Adrenal gland (tissue), 12 donors: ENCODE results near the gene CEACAM3. TPM values are rescaled to one million over a fixed set of nuclear protein-coding genes. Genes with fewer than 3 reads are reported as not detected.
A peak's percentile ranks its signal among the peaks of the same experiment; 100 is the strongest.

ENCODE experiments used
- DNase-seq, 7 donors: peaks; one replicate each; pipeline ENCODE4 v3.0.0-alpha.2; 2019 to 2020
- H3K27ac ChIP-seq, 5 donors: fragments of 200-600 bp; sonication (generic) in 4 of 5; 1 replicate in 3 of 5; 2 replicates in 2 of 5; pipeline versions ENCODE4 v1.5.1 to v1.8.0; 2016 to 2020; ENCODE audit warnings: mild to moderate bottlenecking in 1 of 5
- H3K27me3 ChIP-seq: fragments of 200-600 bp; 2 replicates; pipeline ENCODE4 v1.8.0; 2021
- H3K36me3 ChIP-seq, 2 donors: fragments of 200-600 bp; replicated peaks in 1 of 2; 1 replicate in 1 of 2; 2 replicates in 1 of 2; pipeline versions ENCODE4 v1.5.1 to v1.8.0; 2018 to 2022
- H3K4me1 ChIP-seq, 2 donors: fragments of 200-600 bp; replicated peaks in 1 of 2; 1 replicate in 1 of 2; 2 replicates in 1 of 2; pipeline versions ENCODE4 v1.5.1 to v1.8.0; 2018 to 2021
- H3K4me3 ChIP-seq, 4 donors: fragments of 200-600 bp; sonication (generic) in 3 of 4; one replicate each; pipeline ENCODE4 v1.5.1; 2016 to 2018
- H3K9me3 ChIP-seq, 3 donors: fragments of 200-600 bp; sonication (generic) in 1 of 3; replicated peaks in 1 of 3; 1 replicate in 2 of 3; 2 replicates in 1 of 3; pipeline versions ENCODE4 v1.5.1 to v1.8.0; 2016 to 2021
- CTCF ChIP-seq, 6 experiments: fragments of 450-650 bp in 4 of 6; fragments of 200-600 bp in 2 of 6; sonication (generic) in 1 of 6; IDR thresholded peaks; 1 replicate in 5 of 6; 2 replicates in 1 of 6; pipeline versions ENCODE4 v1.5.1 to v1.8.0; 2016 to 2021; ENCODE audit warnings: antibody characterized with exemption in 6 of 6, mild to moderate bottlenecking in 2 of 6, moderate library complexity in 1 of 6
- POLR2A ChIP-seq, 2 donors: fragments of 450-650 bp; IDR thresholded peaks; one replicate each; pipeline ENCODE4 v1.6.1; 2017; ENCODE audit warnings: antibody characterized with exemption in 2 of 2, mild to moderate bottlenecking in 2 of 2, moderate library complexity in 1 of 2
- WGBS, 4 donors: extraction: QIAGEN DNeasy Blood & Tissue Kit in 2 of 4; methylation state at CpG; one replicate each; pipeline versions ENCODE4 v1.1.5 to v1.1.7; 2013 to 2017; 5-methylcytosine and 5-hydroxymethylcytosine counted together
- intact Hi-C, 2 donors: fragments of 100-400 bp; cut with DNase I; formaldehyde crosslinking; loops; one replicate each; pipeline versions ENCODE4 v1.14.1 to v1.15.0; 2022 to 2023
- polyA plus RNA-seq, 3 donors: library from polyadenylated mRNA; stranded (reverse); fragments of 200-250 nt in 2 of 3; fragments of 350-450 nt in 1 of 3; fragmentation: Illumina TruSeq in 1 of 3; extraction: RNeasy Lipid Tissue Mini Kit (QIAGEN cat#74804) in 1 of 3; gene quantifications; one replicate each; pipeline ENCODE4 v1.2.3, GENCODE V29; 2013 to 2014
- total RNA-seq, 9 donors: library from RNA; depleted of rRNA in 4 of 9; stranded (reverse); fragments of >200 nt in 4 of 9; fragments of 120-200 nt in 1 of 9; fragmentation: NEBNext Ultra II Directional in 1 of 9; extraction: Animal tissue kit (Norgen Biotek cat#: 25700) in 1 of 9; gene quantifications; one replicate each; pipeline versions ENCODE4 v1.1.0 to v1.2.4, GENCODE V29; 2013 to 2023
- donor health status: healthy with polysubstance abuse.
- donor health status: Bipolar disorder and iron deficiency.
- donor health status: DM: yes; HTN: yes; CAD: no.
- donor health status: DM: no; HTN: no; CAD: no.
- donor health status: DM: no; HTN: no; CAD: no.
- donor health status: DM: yes; HTN: yes; CAD: no.

The CEACAM3 gene
- total and polyA plus RNA-seq, 12 donors = 0.11 to 0.99 (median 0.32) TPM; not detected in 7

DNA sequence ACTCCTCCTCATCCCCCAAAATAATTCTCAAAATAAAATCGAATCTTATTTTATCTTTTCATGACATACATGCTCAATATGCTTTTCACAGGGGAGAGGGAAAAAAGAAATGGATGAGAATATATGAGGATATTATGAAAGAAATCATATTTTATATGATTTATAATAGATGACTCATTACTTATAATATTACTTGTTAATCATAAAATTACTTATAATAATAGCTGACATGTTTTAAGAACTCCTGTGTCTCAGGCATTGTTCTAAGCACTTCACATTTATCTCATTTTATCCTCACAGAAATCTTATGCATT is 3.0 kb upstream of the CEACAM3 start:
- intact Hi-C loops = no loop called here
- no peak for DNase-seq
- no peak overlapping the region for H3K27ac ChIP-seq
- H3K4me1 ChIP-seq = no peaks in the 10 kb centered on the region
- no peak overlapping the region for H3K4me3 ChIP-seq
- H3K36me3 ChIP-seq = no peaks in the 10 kb centered on the region
- TF ChIP-seq POLR2A (IDR thresholded peaks at IDR 0.05) (no peak), CTCF (IDR thresholded peaks at IDR 0.05) (no peak)
- H3K9me3 ChIP-seq = no peaks in the 10 kb centered on the region
- H3K27me3 ChIP-seq = peaks cover 15% of the 10 kb centered on the region
- WGBS, 4 donors = 0 to 7% (median 2%) methylated on average over 1 of the region's 1 CpG

- Histone ChIP-seq H3K4me3 (no peak overlapping the region), H3K4me1 (no peaks in the 10 kb centered on the region), H3K27ac (no peak overlapping the region), H3K36me3 (no peaks in the 10 kb centered on the region), H3K9me3 (no peaks in the 10 kb centered on the region), H3K27me3 (peaks cover 10% of the 10 kb centered on the region)
- TF ChIP-seq POLR2A (IDR thresholded peaks at IDR 0.05) = no peak
- TF ChIP-seq CTCF (IDR thresholded peaks at IDR 0.05) = peak; percentile 39 to 68 (median 60)
- DNase-seq = peak in 6 of 7 donors; percentile 36 to 61 (median 48)
- 37 to 47% (median 39%) methylated on average over 5 of the region's 5 CpGs for WGBS, 4 donors
- intact Hi-C loops = no loop called here
These were observed 1.3 kb upstream of the CEACAM3 start for GRCh38 chr19:41795031-41795461.

DNA sequence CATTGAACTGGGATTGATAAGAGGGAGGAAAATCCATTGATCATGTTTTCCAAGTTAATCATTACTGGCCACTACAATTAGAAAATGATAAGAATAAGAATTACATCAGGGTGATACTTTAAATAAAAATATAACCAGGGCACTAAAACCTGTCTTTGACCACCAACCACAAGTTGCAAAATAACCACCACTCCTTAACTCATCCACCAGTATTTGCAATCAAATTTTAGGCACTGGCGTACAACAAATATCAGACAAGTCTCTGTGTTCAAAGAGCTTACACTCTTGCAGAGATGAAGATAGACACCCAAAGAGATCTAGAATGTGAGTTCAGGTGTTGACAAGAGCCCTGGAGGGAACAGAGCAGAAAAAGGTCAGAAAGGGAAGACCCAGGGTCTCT is 514 bp downstream of the CEACAM3 start:
- Histone ChIP-seq H3K36me3 (no peaks in the 10 kb centered on the region), H3K4me3 (no peak overlapping the region), H3K27ac (no peak overlapping the region), H3K27me3 (peaks cover 9% of the 10 kb centered on the region), H3K4me1 (no peaks in the 10 kb centered on the region), H3K9me3 (no peaks in the 10 kb centered on the region)
- intact Hi-C loops = no loop called here
- TF ChIP-seq CTCF (IDR thresholded peaks at IDR 0.05) (no peak), POLR2A (IDR thresholded peaks at IDR 0.05) (no peak)
- no peak for DNase-seq
- 79 to 94% (median 84%) methylated on average over 1 of the region's 1 CpG for WGBS, 4 donors

DNA sequence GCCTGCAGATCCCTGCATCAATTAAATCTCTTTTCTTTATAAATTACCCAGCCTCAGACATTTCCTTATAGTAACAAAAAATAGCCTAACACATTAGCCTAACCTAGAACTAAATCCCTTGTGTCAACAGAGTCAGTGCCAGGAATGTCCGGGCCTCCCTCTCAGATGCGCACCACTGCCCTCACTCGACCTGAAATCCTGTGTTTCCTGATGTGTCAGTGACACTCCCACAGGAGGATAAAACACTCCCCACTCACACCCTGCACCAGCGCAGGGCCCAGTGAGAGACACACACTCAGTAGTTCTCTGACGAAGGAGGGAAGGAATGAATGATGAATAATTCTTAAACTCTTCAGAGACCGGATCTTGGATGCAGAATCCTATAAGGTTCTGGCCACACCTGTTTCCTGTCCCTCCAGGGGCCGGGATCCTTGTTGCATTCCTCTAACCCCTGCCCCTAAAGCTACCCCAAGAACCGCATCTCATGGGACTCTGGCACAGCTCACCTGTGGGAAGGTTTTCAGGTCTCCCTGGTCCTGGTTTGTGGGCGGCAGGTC is 3.1 kb downstream of the CEACAM3 start:
- H3K4me3 ChIP-seq = no peak overlapping the region
- TF ChIP-seq POLR2A (IDR thresholded peaks at IDR 0.05) (no peak), CTCF (IDR thresholded peaks at IDR 0.05) (no peak)
- H3K27me3 ChIP-seq = no peaks in the 10 kb centered on the region
- H3K36me3 ChIP-seq = no peaks in the 10 kb centered on the region
- DNase-seq = no peak
- H3K4me1 ChIP-seq = no peaks in the 10 kb centered on the region
- intact Hi-C loops = no loop called here
- no peak overlapping the region for H3K27ac ChIP-seq
- H3K9me3 ChIP-seq = no peaks in the 10 kb centered on the region
- 58 to 69% (median 65%) methylated on average over 8 to 9 of the region's 9 CpGs for WGBS, 4 donors
